Tibial artery (tissue), 4 donors: ENCODE measurements around the gene ORC5.
A peak's percentile ranks its signal among the peaks of the same experiment; 100 is the strongest.

ENCODE experiments used
- DNase-seq, 2 donors: peaks; one replicate each; pipeline ENCODE4 v3.0.0-alpha.2; 2019
- H3K27ac ChIP-seq, 2 donors: fragments of 200-600 bp; sonication (generic) in 1 of 2; 1 replicate in 1 of 2; 2 replicates in 1 of 2; pipeline ENCODE4 v1.5.1; 2018 to 2019; ENCODE audit warnings: mild to moderate bottlenecking in 1 of 2
- H3K27me3 ChIP-seq, 2 donors: fragments of 200-600 bp; sonication (generic) in 1 of 2; one replicate each; pipeline versions ENCODE4 v1.5.1 to v1.6.0; 2016 to 2019
- H3K36me3 ChIP-seq, 3 donors: fragments of 200-600 bp; sonication (generic) in 2 of 3; one replicate each; pipeline ENCODE4 v1.5.1; 2016 to 2019; ENCODE audit warnings: mild to moderate bottlenecking in 2 of 3
- H3K4me1 ChIP-seq, 4 donors: fragments of 200-600 bp; sonication (generic) in 2 of 4; 1 replicate in 3 of 4; 2 replicates in 1 of 4; pipeline ENCODE4 v1.5.1; 2016 to 2019
- H3K4me3 ChIP-seq, 2 donors: fragments of 200-600 bp; sonication (generic) in 1 of 2; 1 replicate in 1 of 2; 2 replicates in 1 of 2; pipeline ENCODE4 v1.5.1; 2018 to 2019; ENCODE audit warnings: mild to moderate bottlenecking in 2 of 2
- H3K9me3 ChIP-seq, 3 donors: fragments of 200-600 bp; sonication (generic) in 1 of 3; one replicate each; pipeline ENCODE4 v1.5.1; 2016 to 2019
- intact Hi-C: fragments of 100-400 bp; cut with DNase I; formaldehyde crosslinking; loops from one replicate; pipeline ENCODE4 v1.15.0; 2023; ENCODE audit warnings: low total_unique reads
- TF ChIP-seq, protein P1 (sequence below), 2 experiments: fragments of 200-600 bp in 1 of 2; fragments of 450-650 bp in 1 of 2; IDR thresholded peaks; one replicate each; pipeline ENCODE4 v1.5.1; 2017 to 2019; ENCODE audit warnings: antibody characterized with exemption in 2 of 2, mild to moderate bottlenecking in 1 of 2, moderate library complexity in 1 of 2

The ORC5 gene

DNA sequence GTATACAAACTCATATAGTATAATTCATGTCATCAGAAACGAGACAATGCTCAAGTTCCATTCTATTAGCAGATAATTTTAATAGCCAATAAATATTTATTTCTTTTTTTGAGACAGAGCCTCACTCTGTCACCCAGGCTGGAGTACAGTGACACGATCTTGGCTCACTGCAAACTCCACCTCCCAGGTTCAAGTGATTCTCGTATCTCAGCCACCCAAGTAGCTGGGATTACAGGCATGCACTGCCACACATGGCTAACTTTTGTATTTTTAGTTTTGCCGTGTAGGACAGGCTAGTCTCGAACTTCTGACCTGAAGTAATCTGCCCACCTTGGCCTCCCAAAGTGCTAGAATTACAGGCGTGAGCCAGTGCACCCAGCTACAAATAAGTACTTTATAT, 45.7 kb downstream of the ORC5 start:
- intact Hi-C loops, result loop anchor here (10.0 kb wide), 1 partner anchor 637 kb away; no protein-coding TSS in a partner anchor
- H3K27ac ChIP-seq, result no peak overlapping the region
- no peak for DNase-seq
- no peaks in the 10 kb centered on the region for H3K9me3 ChIP-seq
- no peak overlapping the region for H3K4me3 ChIP-seq
- H3K4me1 ChIP-seq, result no peaks in the 10 kb centered on the region
- no peaks in the 10 kb centered on the region for H3K27me3 ChIP-seq
- TF ChIP-seq, protein P1, sequence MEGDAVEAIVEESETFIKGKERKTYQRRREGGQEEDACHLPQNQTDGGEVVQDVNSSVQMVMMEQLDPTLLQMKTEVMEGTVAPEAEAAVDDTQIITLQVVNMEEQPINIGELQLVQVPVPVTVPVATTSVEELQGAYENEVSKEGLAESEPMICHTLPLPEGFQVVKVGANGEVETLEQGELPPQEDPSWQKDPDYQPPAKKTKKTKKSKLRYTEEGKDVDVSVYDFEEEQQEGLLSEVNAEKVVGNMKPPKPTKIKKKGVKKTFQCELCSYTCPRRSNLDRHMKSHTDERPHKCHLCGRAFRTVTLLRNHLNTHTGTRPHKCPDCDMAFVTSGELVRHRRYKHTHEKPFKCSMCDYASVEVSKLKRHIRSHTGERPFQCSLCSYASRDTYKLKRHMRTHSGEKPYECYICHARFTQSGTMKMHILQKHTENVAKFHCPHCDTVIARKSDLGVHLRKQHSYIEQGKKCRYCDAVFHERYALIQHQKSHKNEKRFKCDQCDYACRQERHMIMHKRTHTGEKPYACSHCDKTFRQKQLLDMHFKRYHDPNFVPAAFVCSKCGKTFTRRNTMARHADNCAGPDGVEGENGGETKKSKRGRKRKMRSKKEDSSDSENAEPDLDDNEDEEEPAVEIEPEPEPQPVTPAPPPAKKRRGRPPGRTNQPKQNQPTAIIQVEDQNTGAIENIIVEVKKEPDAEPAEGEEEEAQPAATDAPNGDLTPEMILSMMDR (IDR thresholded peaks at IDR 0.05), result no peak
- H3K36me3 ChIP-seq, result peaks cover 5 to 30% (median 28%) of the 10 kb centered on the region in 3 donors

DNA sequence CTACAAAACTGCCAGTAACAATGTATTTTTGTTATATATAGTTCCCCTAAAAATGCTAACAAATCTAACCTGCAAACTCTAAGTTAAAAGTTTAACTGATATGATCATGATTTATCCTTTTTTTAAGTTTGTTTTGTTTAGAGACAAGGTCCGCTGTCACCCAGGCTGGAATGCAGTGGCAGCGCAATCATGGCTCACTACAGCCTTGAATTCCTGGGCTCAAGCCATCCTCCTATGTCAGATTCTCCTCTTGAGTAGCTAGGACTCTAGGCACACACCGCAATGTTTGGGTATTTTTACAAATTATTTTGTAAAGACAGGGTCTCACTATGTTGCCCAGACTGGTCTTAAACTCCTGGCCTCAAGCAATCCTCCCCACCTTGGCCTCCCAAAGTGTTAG, 46.6 kb downstream of the ORC5 start:
- TF ChIP-seq, protein P1 (IDR thresholded peaks at IDR 0.05), result no peak
- no peak for DNase-seq
- H3K4me1 ChIP-seq, result no peaks in the 10 kb centered on the region
- no peak overlapping the region for H3K27ac ChIP-seq
- intact Hi-C loops, result loop anchor here (10.0 kb wide), 1 partner anchor 636 kb away; no protein-coding TSS in a partner anchor
- no peaks in the 10 kb centered on the region for H3K27me3 ChIP-seq
- H3K4me3 ChIP-seq, result no peak overlapping the region
- H3K36me3 ChIP-seq, result peaks cover 5 to 30% (median 28%) of the 10 kb centered on the region in 3 donors
- no peaks in the 10 kb centered on the region for H3K9me3 ChIP-seq

DNA sequence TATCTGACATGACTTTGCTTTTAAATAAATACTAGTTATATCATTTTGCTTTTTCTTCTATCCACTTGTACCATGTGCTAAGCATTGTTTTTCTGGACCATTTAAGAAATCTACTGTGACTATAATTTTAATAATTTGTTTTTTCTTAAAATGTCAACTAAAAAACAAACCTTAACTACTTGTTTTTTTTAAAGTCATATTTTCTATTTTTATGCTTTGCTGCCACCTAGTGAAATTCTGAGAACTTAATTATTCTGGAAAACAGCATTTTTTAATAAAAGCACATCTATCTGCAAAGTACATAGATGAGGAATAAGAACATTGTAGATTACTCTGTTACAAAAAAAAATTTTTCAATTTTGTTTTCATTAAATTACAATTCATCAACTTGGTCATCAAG, 47.4 kb downstream of the ORC5 start:
- Histone ChIP-seq H3K4me3 (no peak overlapping the region), H3K36me3 (peaks cover 5 to 30% (median 24%) of the 10 kb centered on the region in 3 donors), H3K9me3 (no peaks in the 10 kb centered on the region), H3K27me3 (no peaks in the 10 kb centered on the region), H3K27ac (no peak overlapping the region), H3K4me1 (no peaks in the 10 kb centered on the region)
- TF ChIP-seq, protein P1 (IDR thresholded peaks at IDR 0.05), result peak; percentile 15 to 23
- DNase-seq, result no peak
- intact Hi-C loops, result loop anchor here (10.0 kb wide), 1 partner anchor 636 kb away; no protein-coding TSS in a partner anchor

- intact Hi-C loops, result no loop called here
- Histone ChIP-seq H3K27ac (no peak overlapping the region), H3K9me3 (no peaks in the 10 kb centered on the region), H3K27me3 (no peaks in the 10 kb centered on the region), H3K4me1 (no peaks in the 10 kb centered on the region), H3K36me3 (peaks cover 0 to 14% (median 0%) of the 10 kb centered on the region in 3 donors), H3K4me3 (no peak overlapping the region)
- DNase-seq, result no peak
- TF ChIP-seq, protein P1 (IDR thresholded peaks at IDR 0.05), result peak in 1 of 2 experiments; percentile 10
Measured at GRCh38 chr7:104156842-104157277, 51.0 kb downstream of the ORC5 start.

DNA sequence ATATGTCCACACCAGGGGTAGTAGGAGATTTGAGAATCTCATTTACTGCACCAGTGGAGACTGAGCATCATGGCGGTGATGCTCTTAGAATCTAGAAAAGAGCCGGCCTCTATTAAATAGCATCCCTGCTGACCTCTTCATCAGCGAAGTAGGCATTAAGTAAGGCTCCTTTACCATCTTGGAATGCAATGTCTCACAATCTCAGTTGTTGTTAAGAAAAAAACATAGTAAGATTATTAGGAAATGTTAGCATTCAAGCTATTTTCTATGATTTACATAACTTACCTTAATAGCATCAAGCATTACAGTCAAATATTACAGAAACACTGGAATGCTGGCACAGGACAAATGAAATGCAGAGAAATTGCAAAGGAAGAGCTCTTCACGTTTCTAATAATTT, 54.5 kb downstream of the ORC5 start:
- H3K36me3 ChIP-seq, result peaks cover 0 to 21% (median 0%) of the 10 kb centered on the region in 3 donors
- no peaks in the 10 kb centered on the region for H3K4me1 ChIP-seq
- TF ChIP-seq, protein P1 (IDR thresholded peaks at IDR 0.05), result no peak
- DNase-seq, result no peak
- H3K27ac ChIP-seq, result no peak overlapping the region
- no peak overlapping the region for H3K4me3 ChIP-seq
- H3K27me3 ChIP-seq, result no peaks in the 10 kb centered on the region
- no peaks in the 10 kb centered on the region for H3K9me3 ChIP-seq
- intact Hi-C loops, result no loop called here

DNA sequence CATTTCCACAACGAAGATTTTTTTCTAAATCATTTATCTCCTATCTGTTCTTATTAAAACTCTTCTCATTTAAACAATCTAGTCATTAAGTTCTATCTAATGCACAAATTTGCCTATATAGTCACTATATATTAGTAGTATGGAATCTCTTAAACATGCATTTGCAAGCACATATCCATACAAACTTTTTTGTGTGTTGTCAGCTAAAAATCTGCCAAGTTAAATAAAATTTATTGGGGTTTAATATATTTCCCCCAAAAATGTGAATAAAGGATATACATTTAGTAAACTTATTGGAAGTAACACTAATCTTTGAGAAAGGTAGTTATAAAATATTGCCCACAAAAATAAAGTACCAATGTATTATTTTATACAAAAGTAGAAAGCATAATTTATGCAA, 55.3 kb downstream of the ORC5 start:
- H3K4me1 ChIP-seq, result no peaks in the 10 kb centered on the region
- H3K9me3 ChIP-seq, result no peaks in the 10 kb centered on the region
- no peaks in the 10 kb centered on the region for H3K27me3 ChIP-seq
- DNase-seq, result no peak
- intact Hi-C loops, result no loop called here
- H3K36me3 ChIP-seq, result peaks cover 0 to 21% (median 0%) of the 10 kb centered on the region in 3 donors
- H3K4me3 ChIP-seq, result no peak overlapping the region
- H3K27ac ChIP-seq, result no peak overlapping the region
- TF ChIP-seq, protein P1 (IDR thresholded peaks at IDR 0.05), result no peak
